Stimulated activated CD8-positive, alpha-beta memory T cell treated with anti-CD3 and anti-CD28 coated beads, Interleukin-4, amount 100 ng/mL, for 48 hours (primary cell): Measurements from ENCODE around the gene RNF166.

Source experiments
- DNase-seq: peaks from one replicate; pipeline ENCODE4 v3.0.0-alpha.2; 2020

The RNF166 gene

DNA sequence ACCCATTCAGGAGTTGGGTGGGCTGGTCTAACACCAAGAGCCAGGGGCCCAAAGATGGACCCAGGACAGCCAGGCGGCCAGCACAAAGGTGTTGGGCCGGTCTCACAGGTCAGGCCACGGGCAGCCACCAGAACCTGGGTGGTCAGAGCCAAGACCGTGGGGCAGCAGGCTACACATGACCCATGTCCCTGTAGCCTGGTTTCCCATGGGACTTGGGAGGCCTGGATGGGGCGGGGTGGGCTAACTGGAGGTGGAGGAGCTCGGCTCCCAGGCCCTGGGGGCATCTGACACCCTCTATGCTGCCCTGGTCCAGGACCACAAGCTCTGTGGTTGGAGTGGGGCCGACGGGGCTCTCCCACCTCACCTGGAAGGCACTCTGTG is 17.3 kb upstream of the RNF166 start:
- DNase-seq = no peak

GRCh38 chr16:88722784-88723506 is 16.7 kb upstream of the RNF166 start:
- DNase-seq = no peak

- no peak for DNase-seq
These were observed 15.9 kb upstream of the RNF166 start for GRCh38 chr16:88721815-88722755.

- no peak for DNase-seq
These were observed 15.0 kb upstream of the RNF166 start for GRCh38 chr16:88721236-88721635.

- DNase-seq = no peak
These were observed 14.3 kb upstream of the RNF166 start for GRCh38 chr16:88720396-88720970.

DNA sequence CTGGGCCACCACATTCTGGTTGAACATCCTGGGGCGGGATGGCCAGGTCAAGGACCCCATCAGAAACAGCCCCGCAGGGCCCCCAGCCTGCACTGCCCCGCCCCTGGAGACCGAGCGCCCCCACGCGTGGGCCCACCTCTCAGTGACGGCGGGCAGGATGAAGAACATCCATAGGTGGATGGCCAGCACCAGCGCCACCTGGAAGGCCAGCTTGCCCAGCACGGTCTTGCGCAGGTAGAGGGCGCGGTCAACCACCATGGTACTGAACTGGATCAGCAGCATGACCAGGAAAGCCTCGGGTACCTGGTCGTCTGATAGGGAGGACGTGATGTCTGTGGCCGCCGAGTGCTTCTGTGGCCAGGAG is 13.7 kb upstream of the RNF166 start:
- no peak for DNase-seq

DNA sequence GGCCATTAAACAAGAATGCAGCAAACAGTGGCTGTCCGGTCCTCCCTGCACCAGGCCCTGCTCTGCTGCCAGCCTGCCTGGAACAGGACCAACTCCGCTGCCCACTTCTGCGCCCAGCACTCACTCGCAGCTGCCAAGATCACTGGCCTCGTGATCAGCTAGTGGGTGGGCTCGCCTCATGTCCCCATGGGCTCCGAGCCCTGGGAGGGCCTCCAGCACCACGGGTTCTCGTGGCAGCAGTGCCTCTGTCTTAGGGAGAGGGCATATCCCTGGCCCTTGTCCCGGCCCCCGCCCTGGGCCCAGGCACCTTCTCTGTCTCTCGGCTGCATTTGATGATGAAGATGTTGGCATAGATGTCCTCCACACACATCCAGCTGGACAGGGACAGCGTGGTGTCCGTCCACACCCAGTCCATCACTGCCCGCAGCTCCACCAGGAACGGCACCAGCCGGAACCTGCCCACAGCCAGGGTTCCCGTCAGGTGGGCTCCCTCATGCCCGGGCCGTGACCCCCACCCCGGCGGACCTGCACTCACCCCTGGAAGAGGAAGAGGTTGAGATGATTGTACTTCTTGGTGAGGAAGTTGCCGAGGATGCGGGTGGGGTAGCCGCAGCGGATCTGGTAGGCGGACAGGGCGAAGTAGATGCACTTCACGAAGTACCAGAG is 13.2 kb upstream of the RNF166 start:
- DNase-seq = no peak

DNA sequence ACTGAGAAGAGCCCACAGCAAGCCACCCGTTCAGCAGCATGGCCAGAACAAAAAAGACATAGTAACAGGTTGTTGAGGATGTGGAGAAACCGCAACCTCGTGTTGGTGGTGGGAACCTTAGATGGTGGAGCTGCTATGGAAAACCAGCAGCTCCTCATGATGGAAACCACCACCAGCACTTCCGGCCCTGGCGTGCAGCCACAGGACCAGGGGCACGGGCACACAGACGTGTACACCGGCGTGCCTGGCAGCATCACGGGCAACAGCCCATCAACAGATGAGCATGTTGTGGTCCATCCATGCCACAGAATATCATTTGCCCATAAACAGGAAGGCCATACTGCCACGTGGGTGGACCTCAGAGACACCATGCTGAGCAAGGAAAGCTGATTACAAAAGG is 12.0 kb upstream of the RNF166 start:
- no peak for DNase-seq

DNA sequence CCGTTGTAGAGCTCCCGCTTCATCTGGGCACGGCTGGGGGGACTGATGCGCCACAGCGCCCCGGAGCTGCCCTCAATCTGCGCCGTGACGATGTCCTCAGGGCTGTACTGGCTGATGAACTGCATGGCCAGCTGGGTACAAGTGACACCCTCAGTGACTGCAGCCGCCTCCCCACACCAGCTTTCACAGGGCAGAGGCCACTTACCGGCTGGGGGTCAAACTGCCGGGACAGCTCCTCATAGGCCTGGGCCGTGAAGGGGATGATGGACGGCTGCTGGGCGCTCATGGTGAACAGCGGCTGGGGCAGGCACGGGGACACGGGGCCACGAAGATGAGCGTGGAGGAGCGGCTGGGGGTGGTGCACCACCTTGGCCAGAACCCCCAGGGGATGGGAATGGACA is 10.4 kb upstream of the RNF166 start:
- no peak for DNase-seq

DNA sequence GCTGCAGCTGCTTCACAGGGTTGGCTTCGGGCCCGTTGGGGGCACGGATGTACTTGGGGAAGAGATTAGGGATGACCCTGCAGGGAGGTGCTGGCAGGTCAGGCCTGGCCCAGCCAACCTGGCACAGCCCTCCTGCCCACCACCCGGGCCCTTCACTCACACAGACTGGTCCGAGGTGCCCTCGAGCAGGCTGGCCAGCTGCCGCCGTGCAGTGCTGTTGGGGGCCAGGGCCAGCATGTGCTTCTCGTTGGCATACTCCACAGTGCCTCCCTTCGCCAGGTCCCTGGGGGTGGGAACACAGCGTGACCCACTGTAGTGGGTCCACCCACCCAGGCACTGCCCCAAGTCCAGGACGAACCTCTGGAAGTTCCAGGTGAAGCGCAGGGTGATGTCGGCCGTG is 10.0 kb upstream of the RNF166 start:
- no peak for DNase-seq

GRCh38 chr16:88715312-88716190 is 9.3 kb upstream of the RNF166 start:
- DNase-seq = no peak

DNA sequence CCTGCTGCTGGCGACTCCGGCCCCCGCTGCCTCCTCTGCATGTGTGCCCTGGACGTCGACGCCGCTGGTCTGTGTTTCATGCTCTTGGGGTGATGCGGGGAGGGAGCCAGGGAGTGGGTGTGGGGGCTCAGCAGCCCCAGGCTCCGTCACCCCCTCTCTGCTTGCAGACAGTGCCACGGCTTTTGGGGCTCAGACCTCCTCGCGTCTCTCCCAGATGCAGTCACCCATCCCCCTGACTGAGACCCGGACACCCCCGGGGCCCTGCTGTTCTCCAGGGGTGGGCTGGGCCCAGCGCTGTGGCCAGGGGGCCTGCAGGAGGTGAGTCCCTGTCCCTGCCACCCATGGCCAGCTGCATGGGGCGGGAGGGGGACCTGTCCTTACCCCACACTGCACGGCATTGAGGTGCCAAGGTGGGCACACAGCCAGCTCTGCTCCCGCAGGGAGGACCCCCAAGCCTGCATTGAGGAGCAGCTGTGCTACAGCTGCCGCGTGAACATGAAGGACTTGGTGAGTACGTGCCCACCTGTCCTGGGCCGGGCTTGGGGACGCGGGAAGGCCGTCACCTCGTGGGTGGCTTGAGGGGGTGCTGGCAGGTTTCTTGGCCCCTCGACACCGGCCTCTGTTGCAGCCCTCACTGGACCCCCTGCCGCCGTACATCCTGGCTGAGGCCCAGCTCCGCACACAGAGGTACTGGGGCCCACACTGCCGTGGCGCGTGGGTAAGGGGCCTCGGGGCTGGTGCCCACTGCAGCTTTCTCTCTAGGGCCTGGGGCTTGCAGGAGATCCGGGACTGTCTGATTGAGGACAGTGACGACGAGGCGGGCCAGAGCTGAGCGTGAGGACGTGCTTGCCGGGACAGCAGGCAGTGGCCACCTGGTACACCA is 8.5 kb upstream of the RNF166 start:
- no peak for DNase-seq

DNA sequence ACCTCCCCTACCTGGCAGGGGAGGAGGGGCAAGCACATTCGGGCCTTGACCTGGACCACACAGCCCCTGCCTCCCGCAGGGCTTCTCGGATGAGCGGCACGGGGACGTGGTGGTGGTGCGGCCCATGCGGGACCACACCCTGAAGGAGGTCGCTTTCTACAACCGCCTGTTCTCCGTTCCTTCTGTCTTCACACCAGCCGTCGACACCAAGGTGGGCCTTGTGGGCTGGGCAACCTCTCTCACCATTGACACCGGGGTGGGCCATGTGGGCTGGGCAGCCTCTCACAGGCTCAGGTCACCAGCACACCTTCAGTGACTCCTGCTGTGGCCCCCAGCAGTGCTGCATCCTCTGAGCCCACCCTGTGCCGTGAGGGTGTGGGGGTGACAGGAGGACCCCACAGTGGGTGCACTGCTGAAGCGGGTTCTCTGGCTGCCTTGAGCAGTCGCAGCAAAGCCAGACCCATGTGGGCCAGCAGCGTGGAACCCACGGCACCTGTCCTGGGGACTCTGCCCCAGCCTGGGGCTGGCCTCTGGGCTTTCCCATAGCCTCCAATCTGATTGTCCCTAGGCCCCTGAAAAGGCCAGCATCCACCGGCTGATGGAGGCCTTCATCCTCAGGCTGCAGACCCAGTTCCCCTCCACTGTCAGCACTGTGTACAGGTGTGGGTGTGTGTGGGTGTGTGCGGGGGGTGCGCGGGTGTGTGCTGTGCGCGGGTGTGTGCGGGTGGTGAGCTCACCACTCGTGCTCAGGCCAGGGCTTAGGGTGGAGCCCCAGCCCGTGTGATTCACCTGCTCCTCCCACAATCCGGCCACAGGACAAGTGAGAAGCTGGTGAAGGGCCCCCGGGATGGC is 7.6 kb upstream of the RNF166 start:
- no peak for DNase-seq

- no peak for DNase-seq
These were observed 6.8 kb upstream of the RNF166 start for GRCh38 chr16:88713054-88713453.

DNA sequence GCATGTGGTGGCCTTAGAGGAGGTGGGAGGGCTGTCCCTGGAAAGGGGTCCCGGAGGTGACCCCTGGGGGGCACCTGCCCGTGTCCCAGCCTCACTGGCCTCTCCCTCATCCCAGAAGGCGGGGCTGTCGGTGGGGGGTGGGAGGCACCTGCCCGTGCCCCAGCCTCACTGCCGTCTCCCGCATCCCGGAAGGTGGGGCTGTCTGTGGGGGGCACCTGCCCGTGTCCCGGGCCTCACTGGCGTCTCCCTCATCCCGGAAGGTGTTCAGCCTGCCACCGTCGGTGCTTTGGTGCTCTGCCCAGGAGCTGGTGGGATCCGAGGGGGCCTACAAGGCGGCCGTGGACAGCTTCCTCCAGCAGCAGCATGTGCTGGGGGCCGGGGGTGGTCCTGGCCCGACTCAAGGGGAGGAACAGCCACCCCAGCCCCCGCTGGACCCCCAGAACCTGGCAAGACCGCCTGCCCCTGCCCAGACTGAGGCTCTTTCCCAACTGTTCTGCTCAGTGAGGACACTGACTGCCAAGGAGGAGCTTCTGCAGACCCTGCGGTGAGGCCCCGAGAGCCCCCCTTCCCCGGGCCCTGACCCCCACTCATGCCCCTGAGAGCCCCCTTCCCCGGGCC is 6.3 kb upstream of the RNF166 start:
- DNase-seq = no peak

GRCh38 chr16:88711750-88712340 is 5.6 kb upstream of the RNF166 start:
- no peak for DNase-seq

DNA sequence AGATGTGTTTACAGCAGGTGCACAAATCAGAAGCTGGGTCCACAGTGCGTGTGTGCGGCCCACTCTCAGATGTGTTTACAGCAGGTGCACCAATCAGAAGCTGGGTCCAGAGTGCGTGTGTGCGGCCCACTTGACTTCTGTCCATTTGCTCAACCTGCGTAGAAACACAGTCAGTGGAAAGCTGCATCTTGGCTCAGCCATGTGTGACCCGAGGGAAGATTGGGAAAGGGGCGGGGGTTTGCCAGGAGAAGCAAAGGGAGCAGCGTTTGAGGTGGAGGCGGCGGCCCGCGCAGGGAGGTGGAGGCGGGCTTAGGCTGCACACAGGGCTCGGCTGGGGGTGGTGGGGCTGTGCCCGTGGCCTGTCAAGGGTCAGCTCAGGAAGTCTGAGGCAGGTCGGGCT is 4.3 kb upstream of the RNF166 start:
- no peak for DNase-seq

DNA sequence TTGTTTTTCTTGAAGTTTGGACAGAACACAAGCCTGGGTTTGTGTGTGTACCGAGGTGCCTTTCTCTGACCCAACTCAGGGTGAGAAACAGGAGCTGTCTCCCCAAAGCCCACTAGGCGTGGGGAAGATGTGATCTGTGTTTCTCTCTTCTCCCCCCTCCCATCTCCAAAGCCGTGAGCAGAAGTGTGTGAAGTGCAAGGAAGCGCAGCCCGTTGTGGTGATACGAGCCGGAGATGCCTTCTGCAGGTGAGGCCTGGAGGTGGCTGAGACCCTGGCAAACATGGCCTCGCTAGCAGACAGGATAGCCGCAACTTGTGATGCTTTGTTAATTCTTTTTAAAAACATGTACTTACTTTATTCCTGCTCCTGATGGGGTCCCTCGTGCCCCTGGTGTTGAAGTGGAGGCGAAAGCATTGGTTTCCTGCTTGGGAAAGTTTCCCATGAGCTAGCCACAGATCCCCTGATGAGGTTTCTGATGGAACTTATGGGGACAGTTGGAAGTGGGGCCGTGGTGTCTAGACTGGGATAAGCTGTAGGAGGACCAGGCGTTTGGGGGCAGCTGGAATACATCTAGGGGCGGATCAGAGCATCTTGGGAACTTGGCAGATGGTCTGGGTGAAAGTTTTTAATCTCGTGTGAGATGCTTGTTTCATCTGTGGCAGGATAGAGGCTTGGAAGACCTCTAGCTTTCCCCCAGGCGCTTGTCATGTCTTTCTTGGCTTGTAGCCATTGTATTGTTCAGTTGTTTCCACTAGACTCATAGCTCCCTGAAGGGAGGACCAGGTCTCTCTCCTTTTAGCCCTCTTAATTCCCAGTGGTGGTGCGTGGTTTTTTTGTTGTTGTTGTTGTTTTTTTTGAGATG is 988 bp upstream of the RNF166 start:
- no peak for DNase-seq
